Trophoblast cell (in vitro differentiated cells and primary cell): Measurements from ENCODE around the gene TXNDC5.
A peak's percentile ranks its signal among the peaks of the same experiment; 100 is the strongest.

Source experiments
- DNase-seq, 2 donors: peaks; one replicate each; pipeline ENCODE4 v3.0.0-alpha.2; 2016
- H2AFZ ChIP-seq: 2 replicates; pipeline ENCODE4 v1.6.1; 2013; ENCODE audit warnings: low read length, moderate library complexity, mild to moderate bottlenecking; ENCODE audit not compliant: insufficient read depth, poor library complexity
- H2AK5ac ChIP-seq: 2 replicates; pipeline ENCODE4 v1.6.1; 2013; ENCODE audit warnings: mild to moderate bottlenecking, low read length
- H2BK120ac ChIP-seq: 2 replicates; pipeline ENCODE4 v1.6.1; 2013; ENCODE audit warnings: low read length, mild to moderate bottlenecking, moderate library complexity; ENCODE audit not compliant: insufficient read depth, poor library complexity
- H2BK12ac ChIP-seq: 2 replicates; pipeline ENCODE4 v1.6.1; 2013; ENCODE audit warnings: mild to moderate bottlenecking, low read length, moderate library complexity
- H2BK5ac ChIP-seq: 2 replicates; pipeline ENCODE4 v1.6.1; 2013; ENCODE audit warnings: low read length, low read depth, moderate library complexity, mild to moderate bottlenecking; ENCODE audit not compliant: poor library complexity
- H3K14ac ChIP-seq: 2 replicates; pipeline ENCODE4 v1.6.1; 2013; ENCODE audit warnings: mild to moderate bottlenecking, low read length
- H3K18ac ChIP-seq: 2 replicates; pipeline ENCODE4 v1.6.1; 2013; ENCODE audit warnings: mild to moderate bottlenecking, low read length
- H3K23ac ChIP-seq: 2 replicates; pipeline ENCODE4 v1.6.1; 2013; ENCODE audit warnings: low read length
- H3K27ac ChIP-seq: 2 replicates; pipeline ENCODE4 v1.5.1; 2013; ENCODE audit warnings: low read depth, mild to moderate bottlenecking, inconsistent platforms, low read length, moderate library complexity
- H3K27me3 ChIP-seq: 2 replicates; pipeline ENCODE4 v1.6.1; 2013; ENCODE audit warnings: inconsistent platforms, mild to moderate bottlenecking, low read length, moderate library complexity; ENCODE audit not compliant: insufficient read depth
- H3K36me3 ChIP-seq, 2 experiments: 1 replicate in 1 of 2; 2 replicates in 1 of 2; pipeline ENCODE4 v1.6.1; 2013; ENCODE audit warnings: low read length in 2 of 2, mild to moderate bottlenecking in 2 of 2, moderate library complexity in 1 of 2; ENCODE audit not compliant: insufficient read depth in 2 of 2, control insufficient read depth in 1 of 2
- H3K4ac ChIP-seq: 2 replicates; pipeline ENCODE4 v1.6.1; 2013; ENCODE audit warnings: low read depth, mild to moderate bottlenecking, low read length, moderate library complexity
- H3K4me1 ChIP-seq, 2 experiments: 1 replicate in 1 of 2; 2 replicates in 1 of 2; pipeline ENCODE4 v1.6.1; 2013; ENCODE audit warnings: low read length in 2 of 2, mild to moderate bottlenecking in 2 of 2, moderate library complexity in 1 of 2; ENCODE audit not compliant: insufficient read depth in 2 of 2, control insufficient read depth in 1 of 2
- H3K4me2 ChIP-seq: 2 replicates; pipeline ENCODE4 v1.6.1; 2013; ENCODE audit warnings: inconsistent platforms, mild to moderate bottlenecking, low read length, moderate library complexity
- H3K4me3 ChIP-seq: 2 replicates; pipeline ENCODE4 v1.5.1; 2013; ENCODE audit warnings: mild to moderate bottlenecking, low read depth, low read length, inconsistent platforms
- H3K79me1 ChIP-seq: one replicate; pipeline ENCODE4 v1.6.1; 2013; ENCODE audit warnings: low read length
- H3K79me2 ChIP-seq: 2 replicates; pipeline ENCODE4 v1.6.1; 2013; ENCODE audit warnings: low read length, mild to moderate bottlenecking; ENCODE audit not compliant: control insufficient read depth, insufficient read depth, poor library complexity
- H3K9ac ChIP-seq: 2 replicates; pipeline ENCODE4 v1.6.1; 2013; ENCODE audit warnings: mild to moderate bottlenecking, low read length
- H3K9me3 ChIP-seq: 2 replicates; pipeline ENCODE4 v1.6.1; 2013; ENCODE audit warnings: low read depth, mild to moderate bottlenecking, control low read depth, inconsistent platforms, low read length; ENCODE audit not compliant: insufficient read depth
- H4K12ac ChIP-seq: 2 replicates; pipeline ENCODE4 v1.6.1; 2013; ENCODE audit warnings: low read depth, mild to moderate bottlenecking, low read length, moderate library complexity
- H4K8ac ChIP-seq: 2 replicates; pipeline ENCODE4 v1.6.1; 2013; ENCODE audit warnings: low read depth, mild to moderate bottlenecking, low read length, moderate library complexity
- H4K91ac ChIP-seq: one replicate; pipeline ENCODE4 v1.6.1; 2013; ENCODE audit warnings: low read depth, mild to moderate bottlenecking, low read length, moderate library complexity
- WGBS: extraction: QIAGEN DNeasy Blood & Tissue Kit; methylation state at CpG from one replicate; pipeline ENCODE4 v1.1.7; 2013; ENCODE audit warnings: missing lambda C conversion rate; ENCODE audit not compliant: insufficient read length, insufficient coverage; ENCODE audit errors: extremely low coverage; 5-methylcytosine and 5-hydroxymethylcytosine counted together

The TXNDC5 gene

DNA sequence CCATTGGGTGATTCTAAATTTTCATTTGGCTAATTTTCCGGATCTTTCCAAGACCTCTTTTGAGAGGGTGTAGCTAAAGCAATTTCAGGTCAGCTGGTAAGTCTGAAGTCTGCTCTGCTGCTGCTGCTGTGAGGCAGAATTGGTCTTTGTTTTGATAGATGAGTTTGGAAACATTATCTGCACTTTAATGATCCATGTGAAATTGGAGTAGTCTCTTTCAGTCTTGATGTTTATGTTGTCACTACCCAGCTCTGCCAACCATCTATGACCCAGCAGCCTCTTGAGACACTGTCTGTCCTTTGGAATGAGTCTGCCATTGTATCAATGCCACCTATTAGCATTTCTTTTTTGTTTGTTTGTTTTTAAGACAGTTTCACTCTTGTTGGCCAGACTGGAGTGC, 44.1 kb downstream of the TXNDC5 start:
- Histone ChIP-seq H2BK12ac (no peak overlapping the region), H3K9me3 (no peaks in the 10 kb centered on the region), H4K91ac (no peak overlapping the region), H3K4ac (no peak overlapping the region), H3K4me1 (no peaks in the 10 kb centered on the region), H2AFZ (no peak overlapping the region), H3K23ac (no peak overlapping the region), H2BK120ac (no peak overlapping the region), H3K79me1 (no peaks in the 10 kb centered on the region), H3K9ac (no peak overlapping the region), H4K8ac (no peak overlapping the region), H3K18ac (no peak overlapping the region), H3K27me3 (no peaks in the 10 kb centered on the region), H3K14ac (no peak overlapping the region), H3K27ac (no peak overlapping the region), H2BK5ac (no peak overlapping the region), H2AK5ac (no peak overlapping the region), H3K36me3 (no peaks in the 10 kb centered on the region), H3K4me3 (no peak overlapping the region), H3K79me2 (no peaks in the 10 kb centered on the region), H4K12ac (no peak overlapping the region), H3K4me2 (no peak overlapping the region)
- DNase-seq: no peak
- WGBS: no CpG with 5 or more reads among the region's 1 CpG

- H3K4me2 ChIP-seq: no peak overlapping the region
- H3K9me3 ChIP-seq: no peaks in the 10 kb centered on the region
- H2BK12ac ChIP-seq: no peak overlapping the region
- no peak overlapping the region for H4K8ac ChIP-seq
- H3K23ac ChIP-seq: no peak overlapping the region
- no peaks in the 10 kb centered on the region for H3K36me3 ChIP-seq
- H2AK5ac ChIP-seq: no peak overlapping the region
- no peak overlapping the region for H3K4me3 ChIP-seq
- H3K14ac ChIP-seq: no peak overlapping the region
- WGBS: no CpG with 5 or more reads among the region's 6 CpGs
- H3K27ac ChIP-seq: no peak overlapping the region
- H3K4ac ChIP-seq: no peak overlapping the region
- no peaks in the 10 kb centered on the region for H3K79me2 ChIP-seq
- no peak overlapping the region for H4K12ac ChIP-seq
- no peak overlapping the region for H2BK120ac ChIP-seq
- no peaks in the 10 kb centered on the region for H3K4me1 ChIP-seq
- no peak overlapping the region for H3K18ac ChIP-seq
- no peaks in the 10 kb centered on the region for H3K79me1 ChIP-seq
- no peak for DNase-seq
- no peak overlapping the region for H2BK5ac ChIP-seq
- H3K9ac ChIP-seq: no peak overlapping the region
- H4K91ac ChIP-seq: no peak overlapping the region
- H2AFZ ChIP-seq: no peak overlapping the region
- no peaks in the 10 kb centered on the region for H3K27me3 ChIP-seq
These were observed 44.8 kb downstream of the TXNDC5 start for GRCh38 chr6:7865781-7866180.

DNA sequence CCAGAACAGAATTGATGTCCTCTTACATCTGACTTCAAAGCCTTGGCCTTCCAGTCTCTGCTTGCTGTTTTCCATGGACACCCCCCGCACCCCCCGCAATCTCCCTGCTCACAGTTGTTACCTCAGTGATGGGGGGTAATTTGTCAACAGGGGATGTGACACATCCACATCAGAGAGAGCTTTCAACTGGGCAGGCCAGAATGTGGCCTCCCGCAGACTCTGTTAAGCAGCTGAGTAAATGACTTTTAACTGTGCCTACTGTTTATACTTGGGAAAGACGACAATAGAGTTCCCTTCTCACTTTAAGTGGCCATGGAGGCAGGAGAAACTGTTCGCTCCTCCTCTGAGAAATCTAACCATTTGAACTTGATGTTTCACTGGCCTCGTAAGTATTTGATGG, 51.0 kb downstream of the TXNDC5 start:
- H3K4me1 ChIP-seq: no peaks in the 10 kb centered on the region
- no peaks in the 10 kb centered on the region for H3K9me3 ChIP-seq
- H3K4me3 ChIP-seq: no peak overlapping the region
- H3K4me2 ChIP-seq: no peak overlapping the region
- no peaks in the 10 kb centered on the region for H3K36me3 ChIP-seq
- H3K79me1 ChIP-seq: no peaks in the 10 kb centered on the region
- H2AK5ac ChIP-seq: no peak overlapping the region
- no CpG with 5 or more reads among the region's 6 CpGs for WGBS
- no peak overlapping the region for H2BK120ac ChIP-seq
- no peak overlapping the region for H3K14ac ChIP-seq
- no peak overlapping the region for H2AFZ ChIP-seq
- H3K23ac ChIP-seq: no peak overlapping the region
- H3K9ac ChIP-seq: no peak overlapping the region
- no peak overlapping the region for H3K18ac ChIP-seq
- no peak overlapping the region for H2BK12ac ChIP-seq
- no peaks in the 10 kb centered on the region for H3K79me2 ChIP-seq
- DNase-seq: no peak
- H3K4ac ChIP-seq: no peak overlapping the region
- H2BK5ac ChIP-seq: no peak overlapping the region
- no peak overlapping the region for H3K27ac ChIP-seq
- H4K12ac ChIP-seq: no peak overlapping the region
- H3K27me3 ChIP-seq: no peaks in the 10 kb centered on the region
- no peak overlapping the region for H4K8ac ChIP-seq
- H4K91ac ChIP-seq: no peak overlapping the region

DNA sequence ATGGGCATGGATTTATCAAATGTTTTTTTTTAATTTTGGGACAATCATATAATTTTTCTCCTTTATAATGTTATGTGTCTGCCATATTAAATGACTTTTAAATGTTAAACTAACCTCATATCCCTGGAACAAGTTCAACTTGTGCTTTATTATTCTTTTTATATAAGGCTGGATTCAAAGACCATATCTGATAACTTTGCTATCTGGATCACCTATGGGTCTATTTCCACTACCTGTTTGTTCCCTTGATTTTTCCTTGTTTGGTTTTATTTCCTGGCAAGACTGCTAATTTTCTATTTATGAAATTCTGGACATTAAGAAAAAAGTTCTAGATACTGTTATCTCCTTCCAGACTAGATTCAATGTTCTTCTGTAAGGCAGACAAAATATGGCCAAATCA, 58.8 kb downstream of the TXNDC5 start:
- Histone ChIP-seq H3K4me1 (no peaks in the 10 kb centered on the region), H3K4me3 (no peak overlapping the region), H3K4me2 (no peak overlapping the region), H3K9ac (no peak overlapping the region), H3K79me2 (no peaks in the 10 kb centered on the region), H4K8ac (no peak overlapping the region), H3K14ac (no peak overlapping the region), H3K27me3 (no peaks in the 10 kb centered on the region), H3K9me3 (no peaks in the 10 kb centered on the region), H4K12ac (no peak overlapping the region), H3K23ac (no peak overlapping the region), H2BK12ac (no peak overlapping the region), H3K18ac (no peak overlapping the region), H2AK5ac (no peak overlapping the region), H3K79me1 (no peaks in the 10 kb centered on the region), H2BK120ac (no peak overlapping the region), H3K27ac (no peak overlapping the region), H3K4ac (no peak overlapping the region), H4K91ac (no peak overlapping the region), H2BK5ac (no peak overlapping the region), H2AFZ (no peak overlapping the region), H3K36me3 (no peaks in the 10 kb centered on the region)
- DNase-seq: no peak

DNA sequence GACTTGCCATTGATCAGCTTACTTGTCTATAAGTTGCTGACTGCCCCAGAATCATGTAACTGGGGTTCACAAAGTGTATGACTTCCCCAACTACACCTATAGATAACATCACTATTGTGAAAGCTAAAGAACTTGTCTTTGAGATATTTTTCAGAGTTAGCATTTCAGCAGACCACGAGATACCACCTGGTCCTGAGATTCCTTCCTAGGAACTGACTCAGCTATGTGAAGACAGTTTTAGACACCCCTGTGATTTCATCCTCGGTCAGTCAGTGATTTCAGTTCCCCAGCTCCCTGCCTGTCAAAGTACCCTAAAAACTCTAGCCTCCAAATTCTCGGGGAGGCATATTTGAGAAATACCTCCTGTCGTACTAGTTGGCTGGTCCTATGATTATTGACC, 62.4 kb downstream of the TXNDC5 start:
- H2AFZ ChIP-seq: no peak overlapping the region
- no peak overlapping the region for H2AK5ac ChIP-seq
- no peak overlapping the region for H2BK12ac ChIP-seq
- no peaks in the 10 kb centered on the region for H3K27me3 ChIP-seq
- H3K4me1 ChIP-seq: no peaks in the 10 kb centered on the region
- no peak overlapping the region for H3K4ac ChIP-seq
- WGBS: no CpG with 5 or more reads among the region's 4 CpGs
- H3K79me2 ChIP-seq: no peaks in the 10 kb centered on the region
- no peak overlapping the region for H3K18ac ChIP-seq
- no peak overlapping the region for H3K14ac ChIP-seq
- no peaks in the 10 kb centered on the region for H3K9me3 ChIP-seq
- DNase-seq: peak in 1 of 2 donors; percentile 10
- H3K4me3 ChIP-seq: no peak overlapping the region
- H3K23ac ChIP-seq: no peak overlapping the region
- H3K36me3 ChIP-seq: no peaks in the 10 kb centered on the region
- no peak overlapping the region for H3K4me2 ChIP-seq
- H4K8ac ChIP-seq: no peak overlapping the region
- H3K9ac ChIP-seq: no peak overlapping the region
- no peaks in the 10 kb centered on the region for H3K79me1 ChIP-seq
- H2BK5ac ChIP-seq: no peak overlapping the region
- H4K12ac ChIP-seq: no peak overlapping the region
- no peak overlapping the region for H4K91ac ChIP-seq
- H2BK120ac ChIP-seq: no peak overlapping the region
- no peak overlapping the region for H3K27ac ChIP-seq
